Epithelial cell of proximal tubule (primary cell): ENCODE results near the gene CAPNS2. TPM values are rescaled to one million over a fixed set of nuclear protein-coding genes. Genes with fewer than 3 reads are reported as not detected.

Experiments
- DNase-seq: peaks from one replicate; pipeline ENCODE4 v3.0.0-alpha.2; 2011; ENCODE audit warnings: low read depth
- H3K4me3 ChIP-seq: 2 replicates; pipeline ENCODE4 v1.5.1; 2011; ENCODE audit warnings: low read depth, mild to moderate bottlenecking, low read length
- total RNA-seq: library from RNA; depleted of rRNA; stranded (reverse); fragments of >200 nt; gene quantifications from 2 replicates; pipeline ENCODE4 v1.2.3, GENCODE V29; 2015
- TF ChIP-seq, protein P1 (sequence below): conservative IDR thresholded peaks from 2 replicates; pipeline ENCODE4 v1.5.1; 2012; ENCODE audit warnings: low read depth, mild to moderate bottlenecking, low read length

CAPNS2 gene
- total RNA-seq, 1 donor from 2014 or later, result not detected

DNA sequence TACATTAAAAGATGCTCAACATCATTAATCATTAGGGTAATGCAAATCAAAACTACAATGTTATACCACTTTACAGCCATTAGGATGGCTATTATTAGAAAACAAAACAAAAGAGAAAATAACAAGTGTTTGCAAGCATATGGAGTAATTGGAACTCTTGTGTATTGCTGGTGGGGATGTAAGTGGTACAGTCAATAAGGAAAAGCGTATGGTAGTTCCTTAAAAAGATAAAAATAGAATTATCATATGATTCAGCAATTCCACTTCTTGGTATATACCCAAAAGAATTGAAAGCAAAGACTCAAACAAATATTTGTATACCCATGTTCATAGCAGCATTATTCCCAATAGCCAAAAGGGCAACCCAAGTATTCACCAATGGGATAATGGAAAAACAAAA is 1.4 kb upstream of the CAPNS2 start:
- H3K4me3 ChIP-seq, result no peak overlapping the region
- DNase-seq, result no peak
- TF ChIP-seq, protein P1, sequence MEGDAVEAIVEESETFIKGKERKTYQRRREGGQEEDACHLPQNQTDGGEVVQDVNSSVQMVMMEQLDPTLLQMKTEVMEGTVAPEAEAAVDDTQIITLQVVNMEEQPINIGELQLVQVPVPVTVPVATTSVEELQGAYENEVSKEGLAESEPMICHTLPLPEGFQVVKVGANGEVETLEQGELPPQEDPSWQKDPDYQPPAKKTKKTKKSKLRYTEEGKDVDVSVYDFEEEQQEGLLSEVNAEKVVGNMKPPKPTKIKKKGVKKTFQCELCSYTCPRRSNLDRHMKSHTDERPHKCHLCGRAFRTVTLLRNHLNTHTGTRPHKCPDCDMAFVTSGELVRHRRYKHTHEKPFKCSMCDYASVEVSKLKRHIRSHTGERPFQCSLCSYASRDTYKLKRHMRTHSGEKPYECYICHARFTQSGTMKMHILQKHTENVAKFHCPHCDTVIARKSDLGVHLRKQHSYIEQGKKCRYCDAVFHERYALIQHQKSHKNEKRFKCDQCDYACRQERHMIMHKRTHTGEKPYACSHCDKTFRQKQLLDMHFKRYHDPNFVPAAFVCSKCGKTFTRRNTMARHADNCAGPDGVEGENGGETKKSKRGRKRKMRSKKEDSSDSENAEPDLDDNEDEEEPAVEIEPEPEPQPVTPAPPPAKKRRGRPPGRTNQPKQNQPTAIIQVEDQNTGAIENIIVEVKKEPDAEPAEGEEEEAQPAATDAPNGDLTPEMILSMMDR, result no peak

GRCh38 chr16:55567382-55567781 is 898 bp downstream of the CAPNS2 start:
- DNase-seq, result no peak
- no peak overlapping the region for H3K4me3 ChIP-seq
- TF ChIP-seq, protein P1, result no peak

DNA sequence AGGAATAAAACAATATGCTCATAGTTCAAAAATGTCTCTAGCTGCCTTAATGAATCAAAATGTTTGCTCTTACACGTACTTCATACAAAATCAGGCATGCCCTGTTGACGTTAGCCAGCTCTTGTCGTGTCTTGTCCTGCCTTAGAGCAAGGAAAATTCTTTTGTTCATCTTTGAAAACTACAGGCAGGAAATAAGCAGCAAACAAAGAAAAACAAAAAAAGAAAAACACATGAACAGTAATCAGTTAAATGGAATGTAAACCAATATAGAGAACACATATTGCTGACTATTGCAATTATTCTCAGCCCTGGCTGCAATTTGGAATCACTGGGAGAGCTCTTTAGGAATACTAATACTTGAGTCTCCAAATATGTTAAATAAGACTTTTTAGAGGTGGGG is 1.7 kb downstream of the CAPNS2 start:
- H3K4me3 ChIP-seq, result no peak overlapping the region

DNA sequence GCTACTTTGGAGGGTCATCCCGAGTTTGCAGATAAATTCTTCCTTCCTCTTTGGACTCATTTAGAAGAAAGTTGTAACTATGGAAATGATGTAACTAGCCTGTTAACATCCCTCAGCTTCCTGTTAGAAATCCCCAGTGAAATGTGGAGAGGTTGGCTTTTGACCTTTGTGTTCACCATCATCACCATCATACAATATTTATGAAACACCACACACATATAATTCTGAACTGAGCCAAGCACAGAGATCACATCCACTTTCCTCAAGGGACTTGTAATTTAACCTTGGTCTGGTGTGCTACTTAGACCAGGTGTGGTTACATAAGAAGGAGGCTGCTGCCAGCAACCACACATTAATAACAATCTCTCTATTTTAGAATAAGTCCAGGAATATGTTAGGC is 2.5 kb downstream of the CAPNS2 start:
- no peak overlapping the region for H3K4me3 ChIP-seq
- DNase-seq, result no peak
- TF ChIP-seq, protein P1, result no peak

More for the DNA sequence above, 1.7 kb downstream of the CAPNS2 start:
- TF ChIP-seq, protein P1, result no peak
- no peak for DNase-seq

GRCh38 chr16:55570159-55570558 is 3.7 kb downstream of the CAPNS2 start:
- TF ChIP-seq, protein P1, result no peak
- no peak for DNase-seq
- no peak overlapping the region for H3K4me3 ChIP-seq

DNA sequence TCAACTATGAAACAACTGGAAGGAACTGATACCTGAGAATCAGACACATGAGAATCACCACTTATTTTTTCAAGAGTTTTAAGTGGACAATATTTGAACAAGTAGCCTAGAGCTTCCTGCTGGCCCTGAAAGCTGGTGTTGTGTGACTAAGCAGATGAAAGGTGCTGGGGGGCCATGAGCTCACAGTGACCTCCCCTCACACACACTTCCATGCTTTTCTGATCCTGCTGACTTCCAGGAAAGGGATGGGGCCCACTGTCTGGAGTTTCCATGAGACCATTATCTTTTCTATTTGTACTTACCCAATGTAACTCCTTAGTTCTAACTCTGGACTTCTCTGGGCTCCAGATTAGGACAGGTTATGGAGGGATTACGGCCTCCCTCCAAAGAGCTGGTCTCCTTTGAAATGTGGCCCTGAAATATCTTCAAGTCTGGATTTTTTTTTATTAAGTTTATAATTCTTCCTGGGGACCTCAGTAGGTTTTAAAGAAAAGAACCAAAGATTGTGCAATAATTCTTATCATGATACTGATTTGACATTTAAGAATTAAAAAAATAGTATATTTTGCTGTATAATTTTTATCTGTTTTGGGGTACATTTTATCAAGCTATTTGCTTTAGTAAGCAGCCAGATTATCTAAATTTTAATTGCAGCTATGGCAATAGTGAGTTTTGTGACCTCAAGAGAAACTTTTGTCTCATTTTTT is 4.9 kb downstream of the CAPNS2 start:
- TF ChIP-seq, protein P1, result no peak
- H3K4me3 ChIP-seq, result no peak overlapping the region
- no peak for DNase-seq

DNA sequence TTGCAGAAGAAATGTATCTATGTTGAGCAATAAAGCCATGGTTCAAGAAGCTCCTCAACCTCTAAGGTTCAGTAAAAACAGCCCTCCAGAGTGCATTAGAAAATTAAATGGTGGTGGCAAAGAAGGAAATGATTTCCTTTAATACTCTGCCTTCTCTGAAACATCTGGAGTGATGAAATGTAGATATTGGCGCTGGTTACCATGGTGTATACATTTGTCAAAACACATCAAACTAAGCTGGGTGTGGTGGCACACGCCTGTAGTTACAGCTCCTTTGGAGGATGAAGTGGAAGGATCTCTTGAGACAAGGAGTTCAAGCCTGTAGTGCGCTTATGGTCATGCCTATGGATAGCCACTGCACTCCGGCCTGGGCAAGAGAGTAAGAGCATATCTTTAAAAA is 6.0 kb downstream of the CAPNS2 start:
- no peak overlapping the region for H3K4me3 ChIP-seq
- DNase-seq, result no peak
- TF ChIP-seq, protein P1, result no peak
